Measurements from ENCODE around the gene COPS8.

COPS8 gene

DNA sequence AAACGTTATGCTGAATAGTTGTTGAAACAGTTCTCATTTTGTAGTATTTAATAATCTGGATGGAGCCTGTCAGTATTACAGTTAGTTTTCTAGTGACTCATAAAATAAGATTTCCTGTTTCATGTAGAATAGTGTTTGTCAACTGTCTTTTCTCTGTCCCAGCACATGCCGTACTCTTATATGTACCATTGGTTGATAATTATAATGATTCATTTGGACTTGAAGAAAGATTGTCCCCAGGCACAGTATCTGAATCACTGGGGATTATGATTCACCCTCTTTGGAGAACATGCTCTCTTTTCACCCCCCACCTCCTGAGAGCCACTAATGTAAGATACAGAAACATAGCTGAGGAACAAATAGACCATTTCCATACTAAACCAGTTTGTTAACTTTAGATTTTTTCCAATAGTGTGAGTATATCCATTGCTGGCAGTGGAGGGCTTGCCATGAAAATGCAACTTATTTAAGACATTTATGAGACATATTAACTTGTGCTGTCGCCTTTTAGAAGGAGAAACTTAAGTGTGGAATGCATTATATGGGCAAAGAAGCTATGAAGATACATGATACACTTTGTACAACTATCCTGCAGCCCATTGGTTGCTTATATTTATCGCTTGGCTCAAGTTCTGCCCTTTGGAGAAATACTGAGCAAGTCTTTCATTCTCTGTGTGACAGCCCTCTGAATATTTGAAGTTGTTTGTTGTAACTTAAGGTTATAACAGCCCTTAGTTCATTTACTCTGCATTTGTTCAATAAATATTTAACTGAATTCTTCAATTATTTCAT is 12.4 kb downstream of the COPS8 start:
- no peak for DNase-seq (ENCODE audit: low read depth in 2 of 3, low spot score in 1 of 3)

DNA sequence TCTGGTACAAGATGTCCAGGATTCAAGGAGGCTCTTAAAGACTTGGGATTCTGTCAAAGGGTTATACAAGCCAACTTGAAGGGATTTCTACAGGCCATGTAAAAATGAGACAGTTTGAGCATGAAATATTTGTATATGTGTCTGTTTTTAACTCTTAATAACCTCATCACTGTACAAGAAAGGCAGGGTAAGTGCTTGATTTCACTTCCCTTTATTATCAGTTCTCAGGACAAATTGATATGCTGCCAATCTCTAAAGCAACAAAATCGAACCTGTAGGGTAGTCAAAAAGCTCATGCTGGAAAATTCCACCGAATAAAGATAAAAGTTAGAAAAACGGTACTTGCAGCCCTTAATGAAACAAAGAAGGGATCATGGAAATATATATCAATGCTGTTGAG is 14.1 kb downstream of the COPS8 start:
- no peak for DNase-seq (ENCODE audit: low read depth in 2 of 3, low spot score in 1 of 3)

DNA sequence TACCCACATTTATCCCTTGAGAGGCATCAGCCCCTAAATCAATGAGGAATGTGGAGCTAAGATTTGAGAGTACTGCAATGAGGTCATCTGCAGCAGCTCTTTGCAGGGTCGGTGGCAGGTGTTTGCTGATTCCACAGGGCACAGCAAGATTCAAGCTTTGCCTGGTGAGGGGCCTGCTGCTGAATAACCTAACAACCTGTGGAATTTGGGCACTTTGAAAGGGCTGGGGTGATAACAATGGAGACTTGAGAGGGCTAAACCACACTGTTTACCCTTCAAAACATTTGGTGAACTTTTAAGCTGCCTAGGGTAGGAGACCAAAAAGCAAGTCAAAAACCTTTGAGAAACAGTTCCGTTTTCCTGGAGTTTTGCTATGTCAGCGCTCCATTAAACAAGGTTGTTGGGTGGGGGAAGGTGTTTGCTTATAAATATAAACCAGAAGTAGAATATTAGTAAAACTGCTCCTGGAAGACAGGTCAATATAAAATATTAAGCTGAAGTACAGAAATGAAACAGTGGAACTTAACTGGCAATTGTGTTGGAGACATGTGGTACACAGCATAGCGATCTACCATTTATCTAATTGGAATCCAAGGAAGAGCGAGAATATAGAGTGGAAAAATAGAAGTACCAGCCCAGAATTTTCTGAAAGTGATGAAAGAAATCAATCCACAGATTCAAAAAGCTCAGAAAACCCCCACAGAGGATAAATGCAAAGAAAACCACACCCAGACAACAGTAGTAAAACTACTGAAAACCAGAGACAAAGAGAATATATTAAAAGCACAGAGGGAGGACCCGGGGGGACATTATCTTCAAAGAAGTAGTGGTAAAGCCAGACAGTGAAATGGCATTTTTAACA is 15.7 kb downstream of the COPS8 start:
- DNase-seq (ENCODE audit: low read depth in 2 of 3, low spot score in 1 of 3), result no peak

DNA sequence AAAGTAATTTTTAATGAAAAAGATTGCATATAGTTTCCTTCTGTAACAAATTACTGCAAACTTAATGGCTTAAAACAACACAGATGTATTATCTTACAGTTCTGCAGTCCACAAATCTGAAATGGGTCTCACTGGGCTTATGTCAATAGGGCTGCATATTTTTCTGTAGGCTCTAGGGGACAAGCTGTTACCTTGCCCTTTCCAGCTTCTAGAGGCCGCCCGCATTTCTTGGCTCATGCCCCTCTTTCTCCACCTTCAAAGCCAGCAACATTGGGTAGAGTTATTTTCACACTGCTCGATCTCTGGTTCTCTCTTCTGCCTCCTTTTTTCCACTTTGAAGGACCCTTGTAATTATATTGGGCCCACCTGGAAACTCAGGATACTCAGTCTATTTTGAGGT is 16.7 kb downstream of the COPS8 start:
- DNase-seq (ENCODE audit: low read depth in 2 of 3, low spot score in 1 of 3), result no peak

DNA sequence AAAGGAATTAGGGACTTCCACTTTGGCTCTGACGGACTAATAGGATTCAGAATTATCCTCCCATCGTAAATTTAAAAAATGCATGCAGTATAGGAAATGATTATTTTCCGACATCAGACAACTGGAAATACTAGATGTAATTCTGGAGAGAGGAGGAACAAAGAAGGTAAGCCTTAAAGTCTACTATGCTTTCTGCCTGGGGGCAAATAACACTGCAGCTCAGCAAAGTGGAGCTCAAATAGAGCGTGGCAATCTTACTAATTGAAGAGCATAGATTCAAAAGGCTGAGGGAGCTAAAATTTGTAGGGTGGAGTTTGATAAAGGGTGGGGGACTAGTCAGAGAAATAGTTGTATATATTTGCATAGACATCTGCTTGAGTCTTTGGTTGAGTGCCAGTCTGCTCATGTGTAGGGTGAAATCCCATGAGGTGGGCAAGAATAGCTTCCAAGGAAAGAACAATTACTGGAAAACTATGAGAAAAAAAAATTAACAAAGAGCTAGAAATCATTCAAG is 23.8 kb downstream of the COPS8 start:
- no peak for DNase-seq (ENCODE audit: low read depth in 2 of 3, low spot score in 1 of 3)

DNA sequence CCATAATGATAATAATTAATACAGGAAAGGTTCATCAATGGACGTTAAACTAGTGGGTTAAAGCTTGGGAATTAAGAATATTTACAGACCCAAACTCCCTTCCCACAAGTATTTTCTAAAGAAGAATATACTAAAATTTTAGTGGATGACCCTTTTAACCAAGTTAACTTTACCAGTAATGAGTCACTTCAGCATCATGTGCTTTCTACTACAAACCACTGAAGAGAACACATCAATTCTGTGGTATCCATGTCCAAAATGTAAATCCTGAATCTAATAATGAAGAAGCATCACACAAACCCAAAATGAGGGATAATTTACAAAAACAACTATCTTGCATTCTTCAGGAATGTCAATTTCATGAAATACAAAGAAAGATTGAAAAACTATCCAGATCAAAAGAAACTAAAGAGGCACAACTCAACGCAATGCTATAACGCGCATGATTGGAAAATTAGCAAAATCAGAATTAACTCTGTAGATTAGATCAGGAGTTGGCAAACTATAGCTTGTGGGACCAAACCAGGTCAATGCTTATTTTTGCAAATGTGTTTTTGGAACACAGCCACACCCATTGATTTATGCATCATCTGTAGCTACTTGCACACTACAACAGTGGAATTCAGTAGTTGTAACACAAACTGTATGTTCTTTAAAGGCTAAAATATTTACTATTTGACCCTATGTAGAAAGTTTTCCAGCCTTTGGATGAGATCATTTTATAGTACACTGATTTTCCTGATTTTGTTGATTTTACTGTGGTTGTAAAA is 27.5 kb downstream of the COPS8 start:
- no peak for DNase-seq (ENCODE audit: low read depth in 2 of 3, low spot score in 1 of 3)

DNA sequence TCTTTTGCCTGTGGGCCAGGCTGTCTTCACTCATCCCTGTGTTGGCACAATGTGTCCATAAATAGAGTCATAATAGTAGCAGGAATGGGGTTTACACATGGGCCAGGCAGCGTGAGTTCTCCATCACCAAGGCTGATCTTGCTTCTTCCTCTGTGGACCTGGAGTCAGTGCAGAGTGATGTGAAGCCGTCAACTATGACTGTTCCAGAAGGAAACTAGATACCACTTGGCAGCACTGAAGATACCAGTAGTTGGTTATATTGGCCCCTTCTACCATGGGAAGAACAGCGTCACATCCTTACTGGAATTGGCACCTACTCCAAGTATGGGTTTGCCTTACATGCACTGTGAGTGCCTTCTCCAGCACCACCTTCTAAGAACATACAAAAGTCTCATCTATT is 30.2 kb downstream of the COPS8 start:
- DNase-seq (ENCODE audit: low read depth in 2 of 3, low spot score in 1 of 3), result no peak

DNA sequence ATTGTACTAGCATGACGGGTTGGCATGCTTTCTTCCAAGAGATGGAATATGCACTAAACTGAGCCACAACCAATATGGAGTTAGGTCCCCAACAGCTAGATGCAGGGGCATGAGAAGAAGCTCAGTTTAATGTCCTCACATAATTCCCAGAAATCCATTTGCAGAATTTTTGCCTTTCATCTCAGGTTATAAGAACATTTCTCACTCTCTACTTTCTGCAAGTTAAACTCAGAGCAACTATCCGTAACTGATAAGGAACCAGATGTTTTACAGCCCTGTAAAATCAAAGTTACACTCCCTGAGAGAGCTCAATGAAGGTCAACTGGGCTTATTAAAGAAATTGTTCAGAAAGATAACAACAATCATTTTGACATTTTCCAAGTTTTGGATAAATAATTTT is 30.7 kb downstream of the COPS8 start:
- no peak for DNase-seq (ENCODE audit: low read depth in 2 of 3, low spot score in 1 of 3)

DNA sequence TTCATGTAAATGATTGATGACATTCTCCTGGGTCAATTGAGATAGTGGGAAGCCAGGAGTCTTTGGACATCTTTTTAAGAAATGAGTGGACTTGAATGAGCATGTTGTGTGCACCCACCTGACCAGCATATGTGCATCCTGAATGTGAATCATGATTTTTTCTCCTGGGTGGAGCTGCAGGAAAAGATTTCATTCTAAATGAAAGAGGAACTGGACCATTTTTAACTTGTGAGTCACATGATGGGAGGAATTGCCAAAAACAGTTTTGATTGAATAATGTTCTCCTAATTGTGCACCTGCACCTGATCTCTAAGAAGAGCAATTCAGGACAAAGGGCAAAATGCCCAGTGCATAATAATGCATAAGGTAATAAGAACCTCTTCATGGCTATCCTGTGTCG is 32.3 kb downstream of the COPS8 start:
- no peak for DNase-seq (ENCODE audit: low read depth in 2 of 3, low spot score in 1 of 3)

DNA sequence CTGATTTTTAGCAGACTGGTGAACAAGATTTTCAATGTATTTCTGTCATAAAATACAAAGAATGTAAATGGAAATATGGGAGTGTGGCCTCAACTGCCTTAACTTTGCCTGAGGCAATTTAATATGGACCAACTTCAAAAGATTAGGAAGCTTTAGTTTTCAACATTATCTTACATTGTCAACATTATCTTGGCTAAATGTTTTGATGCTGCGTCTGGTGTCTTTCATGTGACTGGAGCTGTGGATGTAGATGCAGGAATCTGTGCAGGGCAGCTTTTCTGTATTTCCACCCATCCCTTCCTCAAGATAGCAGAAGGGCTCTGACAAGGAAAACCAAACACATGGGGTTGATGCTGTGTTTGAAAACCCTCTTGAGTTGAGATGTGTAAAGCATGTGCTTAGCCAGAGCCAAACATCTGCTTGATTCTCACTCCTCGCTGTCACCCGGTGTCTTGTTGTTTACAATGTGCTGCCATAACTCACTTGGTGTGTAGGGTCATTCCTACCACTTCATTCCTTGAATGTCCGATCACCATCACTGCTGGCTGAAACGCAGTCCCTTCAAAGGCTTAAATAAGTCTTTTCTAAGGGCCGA is 33.0 kb downstream of the COPS8 start:
- no peak for DNase-seq (ENCODE audit: low read depth in 2 of 3, low spot score in 1 of 3)

DNA sequence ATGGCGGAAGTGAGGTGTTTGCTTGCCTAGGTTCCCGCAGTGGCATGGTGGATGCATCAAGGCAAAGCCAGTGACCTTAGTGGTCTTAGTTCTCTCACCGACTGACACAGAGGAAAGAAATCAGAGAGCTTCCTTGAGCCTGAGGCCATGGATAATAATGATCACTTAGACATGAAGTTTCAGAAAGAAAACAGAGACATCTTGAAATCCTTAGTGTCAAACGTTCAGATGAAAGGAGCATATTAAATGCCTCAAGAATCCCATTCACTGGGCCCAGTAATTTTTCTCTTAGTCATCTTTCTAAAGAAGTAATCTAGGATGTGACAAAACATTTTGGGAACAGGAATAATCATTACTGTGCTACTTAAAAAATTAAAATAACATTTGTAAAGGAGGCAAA is 35.2 kb downstream of the COPS8 start:
- no peak for DNase-seq (ENCODE audit: low read depth in 2 of 3, low spot score in 1 of 3)

DNA sequence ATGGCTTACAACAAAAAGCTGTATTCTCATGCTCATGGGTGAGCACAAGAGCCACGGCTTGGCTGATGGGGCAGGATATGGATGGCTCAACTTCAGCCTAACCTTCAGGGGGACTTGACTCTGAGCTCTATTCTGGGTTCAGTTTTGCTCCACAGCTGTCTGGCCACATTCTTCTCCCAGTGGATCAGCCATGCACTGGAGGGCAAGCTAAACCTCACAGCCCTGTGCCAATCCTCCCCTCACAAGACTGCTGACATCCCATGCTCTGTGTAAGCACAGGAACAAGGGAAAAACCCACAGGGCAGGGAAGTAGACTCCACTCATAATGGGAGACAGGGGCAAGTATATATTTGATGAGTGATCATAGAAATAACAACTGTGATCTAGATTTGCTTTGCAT is 35.6 kb downstream of the COPS8 start:
- no peak for DNase-seq (ENCODE audit: low read depth in 2 of 3, low spot score in 1 of 3)

DNA sequence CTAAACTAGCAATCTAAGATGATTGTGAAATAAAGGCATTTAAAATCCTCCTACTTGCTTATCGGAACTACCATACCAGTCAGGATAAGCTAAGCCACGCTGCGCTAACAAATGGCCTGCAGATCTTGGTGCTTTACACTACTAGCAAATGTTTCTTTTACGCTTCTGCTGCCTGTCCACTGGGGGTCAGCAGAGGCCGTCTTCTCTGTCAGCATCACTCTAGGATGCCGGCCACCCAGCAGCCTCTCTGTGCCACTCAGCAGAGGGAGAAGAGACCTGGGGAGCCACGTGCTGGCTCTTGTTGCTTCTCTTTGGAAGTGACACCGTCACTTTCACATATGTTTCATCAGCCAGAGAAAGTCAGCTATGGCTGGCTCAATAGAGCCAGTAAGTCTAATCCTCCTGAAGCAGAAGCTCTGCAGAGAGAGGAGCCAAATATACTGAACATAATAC is 36.6 kb downstream of the COPS8 start:
- peak; percentile 54 to 64 (median 56) for DNase-seq (ENCODE audit: low read depth in 2 of 3, low spot score in 1 of 3)

DNA sequence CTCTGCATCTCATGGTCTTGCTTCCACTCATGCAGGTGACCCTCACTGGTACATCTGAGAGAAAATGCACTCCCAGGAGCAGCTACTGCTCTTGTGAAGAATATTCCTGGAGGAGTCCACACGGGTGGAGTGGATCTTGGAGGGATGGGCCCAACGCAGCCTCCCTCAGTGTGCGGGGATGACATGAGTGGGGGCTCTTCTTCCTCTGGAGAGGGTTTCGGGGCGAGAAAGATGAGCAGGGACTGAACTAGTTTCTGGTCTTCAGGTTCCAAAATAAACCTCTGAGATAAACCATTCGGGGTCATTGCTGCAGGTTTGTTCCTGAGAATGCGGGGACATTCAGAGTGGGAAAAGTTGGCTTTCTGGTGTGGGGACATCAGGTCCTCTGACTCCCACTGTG is 39.1 kb downstream of the COPS8 start:
- no peak for DNase-seq (ENCODE audit: low read depth in 2 of 3, low spot score in 1 of 3)

DNA sequence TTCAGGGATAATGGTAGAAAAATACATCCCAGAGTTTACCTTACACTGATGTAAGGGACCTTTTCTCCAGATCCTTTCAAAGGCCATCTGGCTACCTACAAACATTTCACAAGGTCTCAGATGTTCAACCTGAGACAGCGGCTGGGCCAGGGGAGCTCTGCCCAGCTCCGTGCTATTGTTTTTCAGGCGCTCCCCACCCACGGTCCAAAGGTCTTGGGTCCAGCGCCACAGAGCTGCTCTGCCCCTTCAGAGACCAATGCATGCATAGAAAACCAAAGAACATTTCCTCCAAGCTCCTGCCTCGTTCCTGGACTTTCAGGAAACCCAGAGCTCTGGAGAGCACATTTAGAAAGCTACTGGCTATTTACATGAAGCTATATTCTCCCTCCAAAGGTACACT is 40.3 kb downstream of the COPS8 start:
- no peak for DNase-seq (ENCODE audit: low read depth in 2 of 3, low spot score in 1 of 3)

DNA sequence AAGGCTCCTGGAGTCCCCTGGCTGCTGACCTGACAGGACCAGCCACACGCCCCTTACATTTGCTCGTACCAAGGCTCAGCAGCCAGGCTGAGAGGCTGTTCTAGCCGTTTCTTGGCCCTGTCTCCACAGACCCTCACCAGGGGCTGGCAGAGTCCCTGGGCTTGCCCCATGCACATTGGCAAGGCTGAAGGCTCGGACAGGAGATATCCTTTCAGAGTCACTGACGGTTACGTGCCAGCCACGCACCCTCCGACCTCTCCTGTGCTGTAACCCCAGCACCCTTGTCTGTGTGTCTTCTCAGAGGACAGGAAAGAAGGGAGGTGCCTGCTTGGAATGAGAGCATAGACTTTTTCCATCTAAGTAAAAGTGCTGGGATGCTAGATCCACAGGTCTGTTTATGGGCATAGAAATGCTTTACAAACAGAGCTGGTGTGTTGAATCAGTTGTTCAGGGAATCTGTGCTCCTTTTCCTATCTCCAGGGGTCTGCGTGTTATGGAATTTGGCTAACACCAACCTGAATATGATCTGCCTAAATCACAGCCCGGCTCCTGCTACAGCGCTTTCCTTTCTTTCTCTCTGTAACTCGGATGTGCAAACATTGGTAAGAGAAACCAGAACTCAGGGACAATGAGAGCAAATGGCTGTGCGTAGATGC is 41.0 kb downstream of the COPS8 start:
- no peak for DNase-seq (ENCODE audit: low read depth in 2 of 3, low spot score in 1 of 3)

DNA sequence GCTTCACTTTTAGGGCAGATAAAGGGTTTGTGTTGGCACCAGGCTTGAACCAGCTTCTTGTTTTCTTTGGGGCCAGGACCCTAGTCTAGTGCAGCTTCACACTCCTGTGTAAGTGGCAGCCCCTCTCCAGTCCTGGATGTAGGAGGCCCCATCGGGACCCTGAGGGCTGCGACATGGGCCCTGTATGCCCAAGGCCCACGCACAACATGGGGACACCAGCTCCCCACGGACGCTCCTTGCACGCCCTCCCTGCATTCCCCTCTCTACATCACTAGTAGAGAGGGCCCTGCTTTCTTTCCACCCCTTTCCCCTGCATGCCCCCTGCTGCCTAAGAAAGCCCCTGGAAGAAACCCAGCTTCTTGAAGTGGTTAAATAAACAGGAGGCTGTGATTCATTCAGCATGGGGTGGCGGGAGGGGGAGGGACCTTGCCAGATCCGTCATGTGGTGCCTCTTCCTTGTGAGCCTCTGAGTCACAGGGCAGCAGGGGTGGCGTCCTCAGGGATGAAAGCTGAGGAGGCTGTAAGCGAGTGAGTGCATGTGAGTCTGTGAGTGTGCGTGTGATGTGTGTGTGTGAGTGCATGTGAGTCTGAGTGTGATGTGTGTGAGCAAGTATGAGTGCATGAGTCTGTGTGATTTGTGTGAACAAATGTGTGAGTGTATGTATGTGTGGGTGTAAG is 42.5 kb downstream of the COPS8 start:
- DNase-seq (ENCODE audit: low read depth in 2 of 3, low spot score in 1 of 3), result peak; percentile 28 to 42 (median 29)

DNA sequence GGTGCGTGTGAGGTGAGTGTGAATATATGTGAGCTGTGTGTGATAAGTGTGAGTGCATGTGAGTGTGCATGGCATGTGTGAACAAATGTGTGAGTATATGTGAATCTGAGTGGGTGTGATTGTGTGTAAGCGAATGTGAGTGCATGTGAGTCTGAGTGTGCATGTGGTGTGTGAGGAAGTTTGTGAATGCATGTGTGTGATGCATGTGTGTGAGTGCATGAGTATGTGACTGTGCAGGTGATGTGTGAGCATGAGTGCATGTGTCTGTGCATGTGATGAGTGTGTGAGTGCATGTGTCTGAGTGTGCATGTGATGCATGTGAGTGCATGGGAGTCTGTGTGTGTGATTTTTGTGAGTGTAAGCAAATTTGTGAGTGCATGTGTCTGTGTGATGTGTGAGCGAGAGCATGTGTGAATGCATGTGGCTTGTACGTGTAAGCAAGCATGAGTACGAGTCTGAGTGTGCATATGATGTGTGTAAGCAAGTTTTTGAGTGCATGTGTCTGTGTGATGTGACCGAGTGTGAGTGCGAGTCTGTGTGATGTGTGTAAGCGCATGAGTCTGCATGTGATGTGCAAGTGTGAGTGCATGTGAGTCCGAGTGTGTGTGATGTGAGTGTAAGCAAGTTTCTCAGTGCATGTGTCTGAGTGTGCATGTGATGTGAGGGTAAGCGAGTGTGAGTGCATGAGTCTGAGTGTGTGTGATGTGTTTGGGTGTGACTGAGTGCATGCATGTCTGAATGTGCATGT is 43.3 kb downstream of the COPS8 start:
- no peak for DNase-seq (ENCODE audit: low read depth in 2 of 3, low spot score in 1 of 3)

DNA sequence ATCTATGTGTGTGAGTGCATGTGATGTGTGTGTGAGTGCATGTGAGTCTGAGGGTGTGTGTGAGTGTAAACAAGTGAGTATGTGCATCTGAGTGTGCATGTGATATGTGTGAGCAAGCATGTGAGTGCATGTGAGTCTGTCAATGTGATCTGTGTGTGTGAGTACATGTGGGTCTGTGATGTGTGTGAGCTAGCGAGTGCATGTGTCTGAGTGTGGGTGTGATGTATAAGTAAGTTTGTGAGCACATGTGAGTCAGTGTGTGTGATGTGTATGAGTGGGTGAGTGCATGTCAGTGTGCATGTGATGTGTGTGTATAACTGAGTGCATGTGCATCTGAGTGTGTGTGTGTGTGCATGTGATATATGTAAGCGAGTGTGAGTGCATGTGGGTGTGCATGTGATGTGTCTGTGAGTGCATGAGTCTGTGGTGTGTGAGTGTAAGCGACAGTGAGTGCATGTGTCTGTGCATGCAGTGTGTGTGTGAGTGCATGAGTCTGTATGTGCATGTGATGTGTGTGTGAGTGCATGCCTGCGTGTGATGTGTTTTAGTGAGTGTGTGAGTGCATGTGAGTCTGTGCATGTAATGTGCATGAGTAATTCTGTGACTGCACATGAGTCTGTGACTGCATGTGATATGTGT is 44.1 kb downstream of the COPS8 start:
- DNase-seq (ENCODE audit: low read depth in 2 of 3, low spot score in 1 of 3), result no peak
